ENCODE data around the gene PRR15.

Gene PRR15

DNA sequence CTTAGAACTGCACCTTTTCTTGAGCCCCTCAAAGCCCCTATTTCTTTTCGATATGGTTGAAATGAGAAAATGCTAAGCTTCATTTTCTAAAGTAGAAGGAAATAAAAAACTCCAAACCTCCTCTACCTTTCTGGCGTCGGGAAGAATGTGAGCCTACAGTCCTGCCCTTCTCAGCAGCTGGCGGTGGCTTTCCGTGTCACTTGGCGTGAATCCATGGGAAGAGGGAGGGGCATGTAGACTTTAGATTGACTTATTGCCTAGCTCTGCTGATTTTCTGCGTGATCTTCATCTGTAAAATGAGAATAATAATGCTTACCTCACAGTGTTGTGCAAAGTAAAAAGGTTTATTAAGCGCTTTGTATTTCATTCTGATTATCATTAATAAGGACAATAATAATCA is 35.0 kb downstream of the PRR15 start:
- TF ChIP-seq, protein P1, sequence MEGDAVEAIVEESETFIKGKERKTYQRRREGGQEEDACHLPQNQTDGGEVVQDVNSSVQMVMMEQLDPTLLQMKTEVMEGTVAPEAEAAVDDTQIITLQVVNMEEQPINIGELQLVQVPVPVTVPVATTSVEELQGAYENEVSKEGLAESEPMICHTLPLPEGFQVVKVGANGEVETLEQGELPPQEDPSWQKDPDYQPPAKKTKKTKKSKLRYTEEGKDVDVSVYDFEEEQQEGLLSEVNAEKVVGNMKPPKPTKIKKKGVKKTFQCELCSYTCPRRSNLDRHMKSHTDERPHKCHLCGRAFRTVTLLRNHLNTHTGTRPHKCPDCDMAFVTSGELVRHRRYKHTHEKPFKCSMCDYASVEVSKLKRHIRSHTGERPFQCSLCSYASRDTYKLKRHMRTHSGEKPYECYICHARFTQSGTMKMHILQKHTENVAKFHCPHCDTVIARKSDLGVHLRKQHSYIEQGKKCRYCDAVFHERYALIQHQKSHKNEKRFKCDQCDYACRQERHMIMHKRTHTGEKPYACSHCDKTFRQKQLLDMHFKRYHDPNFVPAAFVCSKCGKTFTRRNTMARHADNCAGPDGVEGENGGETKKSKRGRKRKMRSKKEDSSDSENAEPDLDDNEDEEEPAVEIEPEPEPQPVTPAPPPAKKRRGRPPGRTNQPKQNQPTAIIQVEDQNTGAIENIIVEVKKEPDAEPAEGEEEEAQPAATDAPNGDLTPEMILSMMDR (IDR thresholded peaks at IDR 0.05; ENCODE audit: low read length, missing control alignments): no peak
- DNase-seq (ENCODE audit: low read depth): no peak
- no peak overlapping the region for H3K4me3 ChIP-seq (replicated peaks; ENCODE audit: low read depth, low read length)

DNA sequence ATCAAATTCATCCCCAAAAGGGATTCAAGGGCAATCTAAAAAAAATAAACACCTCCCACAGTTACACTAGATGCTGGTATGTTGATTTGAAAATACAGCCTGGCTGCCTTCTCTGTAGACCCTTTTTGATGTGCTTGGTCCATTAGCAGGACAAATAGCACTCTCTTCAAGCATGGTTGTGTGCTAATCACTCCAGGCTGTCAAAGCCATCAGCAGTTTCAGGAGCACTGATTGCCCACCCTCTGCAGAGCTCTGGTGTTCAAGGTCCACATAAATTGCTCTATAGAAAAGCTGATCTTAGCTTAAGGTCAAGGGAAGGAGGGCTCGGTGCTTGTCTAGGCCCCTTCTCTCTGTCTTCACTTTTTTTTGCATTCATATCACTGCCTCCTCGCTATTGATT is 35.4 kb downstream of the PRR15 start:
- TF ChIP-seq, protein P1 (IDR thresholded peaks at IDR 0.05; ENCODE audit: low read length, missing control alignments): no peak
- DNase-seq (ENCODE audit: low read depth): no peak
- H3K4me3 ChIP-seq (replicated peaks; ENCODE audit: low read depth, low read length): no peak overlapping the region

DNA sequence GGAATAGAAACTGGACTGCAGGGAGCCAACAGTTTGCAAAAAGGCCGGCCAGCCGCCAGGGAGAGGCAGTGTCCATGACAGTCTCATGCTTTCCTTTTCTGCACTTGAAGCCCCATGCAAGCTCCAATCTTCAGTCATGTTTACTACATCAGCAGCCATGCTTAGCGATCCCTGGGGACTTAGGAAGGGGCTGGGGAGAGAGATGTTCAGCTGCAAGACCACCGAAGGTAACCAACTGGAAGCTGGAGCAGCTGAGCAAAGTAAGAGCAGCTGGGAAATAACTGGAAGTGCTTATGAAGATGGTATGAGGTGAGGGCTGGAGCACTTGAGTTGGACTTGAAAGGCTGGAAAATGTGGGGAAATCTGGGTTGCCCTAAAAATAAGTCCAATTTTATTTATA is 37.0 kb downstream of the PRR15 start:
- TF ChIP-seq, protein P1 (IDR thresholded peaks at IDR 0.05; ENCODE audit: low read length, missing control alignments): no peak
- no peak for DNase-seq (ENCODE audit: low read depth)

DNA sequence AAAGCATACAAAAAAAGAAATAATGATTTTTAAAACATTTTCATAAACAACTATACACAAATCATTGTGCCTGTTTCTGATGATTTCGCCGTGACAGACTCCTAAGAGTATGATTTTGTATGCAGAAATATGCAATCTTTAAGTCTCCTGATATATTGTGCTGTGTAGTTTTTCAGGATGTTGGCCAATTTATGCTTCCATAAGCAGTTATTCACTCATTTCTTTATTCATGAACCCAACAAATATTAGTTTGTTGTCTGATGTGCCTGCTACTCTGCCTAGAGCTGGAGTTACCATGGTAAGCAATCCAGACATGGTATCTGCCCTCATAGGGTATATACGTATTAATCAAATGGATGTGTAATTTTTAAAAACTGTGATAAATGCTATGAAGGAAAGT is 40.4 kb downstream of the PRR15 start:
- no peak overlapping the region for H3K4me3 ChIP-seq (replicated peaks; ENCODE audit: low read depth, low read length)
- DNase-seq (ENCODE audit: low read depth): no peak
- TF ChIP-seq, protein P1 (IDR thresholded peaks at IDR 0.05; ENCODE audit: low read length, missing control alignments): no peak

More for the DNA sequence above, 37.0 kb downstream of the PRR15 start:
- H3K4me3 ChIP-seq (replicated peaks; ENCODE audit: low read depth, low read length): no peak overlapping the region

DNA sequence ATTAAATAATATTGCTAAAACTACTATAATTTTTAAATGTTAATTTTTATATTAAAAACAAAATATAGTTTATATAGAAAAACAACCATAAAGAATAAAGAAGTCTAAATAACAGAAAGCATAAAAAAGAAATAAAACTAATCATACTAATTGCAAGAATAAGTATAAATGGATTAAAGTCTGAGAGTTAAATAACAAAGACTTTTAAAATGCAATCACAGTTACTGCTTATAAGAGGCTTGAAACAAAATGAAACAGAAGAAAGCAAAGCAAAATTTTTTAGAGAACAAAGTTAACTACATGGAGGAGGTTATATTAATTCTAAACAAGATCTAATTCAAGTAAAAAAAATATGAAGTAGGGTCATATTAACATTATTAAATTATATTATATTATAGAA is 41.1 kb downstream of the PRR15 start:
- DNase-seq (ENCODE audit: low read depth): no peak
- TF ChIP-seq, protein P1 (IDR thresholded peaks at IDR 0.05; ENCODE audit: low read length, missing control alignments): no peak
- H3K4me3 ChIP-seq (replicated peaks; ENCODE audit: low read depth, low read length): no peak overlapping the region

DNA sequence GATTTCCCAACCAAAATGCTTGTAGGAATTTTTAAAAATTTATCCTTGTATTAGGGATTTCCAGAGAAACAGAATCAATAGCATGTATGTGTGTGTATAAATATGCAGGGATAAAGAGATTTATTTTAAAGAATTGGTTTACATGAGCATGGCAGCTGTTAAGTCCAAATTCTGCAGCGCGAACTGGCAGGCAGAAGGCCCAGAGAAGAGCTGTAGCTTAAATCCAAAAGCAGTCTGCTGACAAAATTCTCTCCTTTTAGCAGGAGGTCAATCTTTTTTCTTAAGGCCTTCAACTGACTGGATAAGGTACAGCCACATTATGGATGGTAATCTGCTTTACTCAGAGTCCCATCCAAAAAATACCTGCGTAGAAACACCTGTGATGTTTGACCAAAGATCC is 42.0 kb downstream of the PRR15 start:
- no peak overlapping the region for H3K4me3 ChIP-seq (replicated peaks; ENCODE audit: low read depth, low read length)
- no peak for DNase-seq (ENCODE audit: low read depth)
- TF ChIP-seq, protein P1 (IDR thresholded peaks at IDR 0.05; ENCODE audit: low read length, missing control alignments): no peak

DNA sequence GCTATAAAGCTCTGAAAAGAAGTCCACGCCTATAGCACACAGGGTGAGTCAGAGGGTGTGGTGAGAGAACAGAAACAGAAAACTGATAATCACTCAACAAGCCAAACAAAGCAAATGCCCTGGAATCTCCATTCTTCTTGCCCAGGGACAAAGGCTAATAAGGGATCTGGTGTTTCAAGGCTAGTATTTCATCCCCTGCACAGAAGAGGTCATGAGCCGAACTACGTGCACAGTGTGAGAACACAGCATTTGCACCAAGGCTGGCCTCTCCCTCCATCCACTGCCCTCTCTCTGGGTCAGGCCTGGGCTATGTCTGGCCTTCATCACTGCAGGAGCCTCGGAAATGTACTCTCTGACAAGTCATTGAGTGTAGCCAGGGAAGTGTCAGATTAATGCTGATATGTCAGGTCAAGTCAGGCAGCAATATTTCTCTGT is 42.7 kb downstream of the PRR15 start:
- DNase-seq (ENCODE audit: low read depth): peak; percentile 80

More for the DNA sequence above, 42.7 kb downstream of the PRR15 start:
- TF ChIP-seq, protein P1 (IDR thresholded peaks at IDR 0.05; ENCODE audit: low read length, missing control alignments): no peak
- no peak overlapping the region for H3K4me3 ChIP-seq (replicated peaks; ENCODE audit: low read depth, low read length)
